ENCODE data around the gene SLC37A4.
"Not testable (repeated sequence)": the region's sequence is repeated elsewhere in the genome, so short reads cannot be mapped to it uniquely, and the experiment has no call there.

SLC37A4 gene

GRCh38 chr11:119028346-119029068, 2.2 kb downstream of the SLC37A4 start:
- H3K9me3 Mint-ChIP-seq (ENCODE audit: low read depth) = no peaks in the 10 kb centered on the region

DNA sequence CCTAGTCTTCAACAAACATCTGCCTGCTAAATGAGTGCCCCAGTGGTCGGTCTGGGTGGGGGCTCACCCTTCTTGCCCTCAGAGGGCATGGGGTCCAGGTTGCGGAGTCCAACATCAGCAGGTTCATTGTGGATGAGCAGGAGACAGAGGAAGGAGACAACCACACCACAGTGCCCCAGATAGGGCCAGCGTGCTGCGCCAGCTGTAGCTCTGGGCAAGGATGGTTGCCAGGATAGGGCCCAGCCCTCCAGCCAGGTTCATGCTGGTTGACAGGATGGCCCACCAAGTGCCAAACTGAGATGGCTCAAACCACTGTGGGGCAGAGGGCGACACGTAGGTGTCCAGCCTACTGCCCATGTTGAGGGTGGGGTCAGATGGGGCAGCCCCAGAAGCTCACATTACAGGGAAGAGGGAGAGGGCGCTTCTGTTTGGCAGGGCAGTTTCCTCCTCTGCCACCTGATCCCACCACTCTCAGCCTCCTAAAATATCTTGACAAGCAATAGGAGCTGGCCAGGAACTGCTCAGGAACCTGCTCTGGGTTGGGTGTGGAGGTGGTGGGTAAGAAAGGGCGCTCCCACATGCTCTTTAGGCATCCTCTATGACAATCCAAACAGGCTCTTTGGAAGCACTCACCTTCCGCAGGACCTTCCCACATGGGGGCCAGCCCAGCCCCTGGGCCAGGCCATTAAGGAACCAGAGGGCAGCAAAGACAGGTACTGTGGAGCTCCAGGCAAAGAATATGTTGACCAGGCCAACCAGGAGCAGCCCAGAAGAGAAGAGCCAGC, 2.9 kb downstream of the SLC37A4 start:
- no peaks in the 10 kb centered on the region for H3K9me3 Mint-ChIP-seq (ENCODE audit: low read depth)
- H3K4me3 Mint-ChIP-seq = no peak overlapping the region
- H3K27me3 Mint-ChIP-seq = no peaks in the 10 kb centered on the region
- H3K4me1 Mint-ChIP-seq (ENCODE audit: low read depth) = peaks cover 33% of the 10 kb centered on the region
- peaks cover 2% of the 10 kb centered on the region for H3K36me3 Mint-ChIP-seq
- H3K27ac Mint-ChIP-seq = peak overlapping the region; percentile 41

More at GRCh38 chr11:119028346-119029068, 2.2 kb downstream of the SLC37A4 start:
- Mint-ChIP-seq H3K36me3 (peaks cover under 1% of the 10 kb centered on the region), H3K27ac (no peak overlapping the region), H3K4me3 (no peak overlapping the region), H3K4me1 (ENCODE audit: low read depth) (peaks cover 28% of the 10 kb centered on the region), H3K27me3 (no peaks in the 10 kb centered on the region)

- H3K27ac Mint-ChIP-seq = no peak overlapping the region
- no peaks in the 10 kb centered on the region for H3K27me3 Mint-ChIP-seq
- peaks cover 35% of the 10 kb centered on the region for H3K4me1 Mint-ChIP-seq (ENCODE audit: low read depth)
- no peaks in the 10 kb centered on the region for H3K9me3 Mint-ChIP-seq (ENCODE audit: low read depth)
- no peak overlapping the region for H3K4me3 Mint-ChIP-seq
- H3K36me3 Mint-ChIP-seq = peaks cover 2% of the 10 kb centered on the region
Observed at GRCh38 chr11:119026970-119027369, 3.7 kb downstream of the SLC37A4 start.

GRCh38 chr11:119025978-119026766, 4.5 kb downstream of the SLC37A4 start:
- peaks cover 3% of the 10 kb centered on the region for H3K36me3 Mint-ChIP-seq
- H3K4me1 Mint-ChIP-seq (ENCODE audit: low read depth) = peaks cover 43% of the 10 kb centered on the region
- no peak overlapping the region for H3K27ac Mint-ChIP-seq
- no peak overlapping the region for H3K4me3 Mint-ChIP-seq
- no peaks in the 10 kb centered on the region for H3K27me3 Mint-ChIP-seq
- H3K9me3 Mint-ChIP-seq (ENCODE audit: low read depth) = no peaks in the 10 kb centered on the region

- no peak overlapping the region for H3K4me3 Mint-ChIP-seq
- no peaks in the 10 kb centered on the region for H3K27me3 Mint-ChIP-seq
- no peaks in the 10 kb centered on the region for H3K9me3 Mint-ChIP-seq (ENCODE audit: low read depth)
- peaks cover 45% of the 10 kb centered on the region for H3K4me1 Mint-ChIP-seq (ENCODE audit: low read depth)
- H3K36me3 Mint-ChIP-seq = peaks cover 4% of the 10 kb centered on the region
- no peak overlapping the region for H3K27ac Mint-ChIP-seq
Observed at GRCh38 chr11:119025541-119025940, 5.1 kb downstream of the SLC37A4 start.

DNA sequence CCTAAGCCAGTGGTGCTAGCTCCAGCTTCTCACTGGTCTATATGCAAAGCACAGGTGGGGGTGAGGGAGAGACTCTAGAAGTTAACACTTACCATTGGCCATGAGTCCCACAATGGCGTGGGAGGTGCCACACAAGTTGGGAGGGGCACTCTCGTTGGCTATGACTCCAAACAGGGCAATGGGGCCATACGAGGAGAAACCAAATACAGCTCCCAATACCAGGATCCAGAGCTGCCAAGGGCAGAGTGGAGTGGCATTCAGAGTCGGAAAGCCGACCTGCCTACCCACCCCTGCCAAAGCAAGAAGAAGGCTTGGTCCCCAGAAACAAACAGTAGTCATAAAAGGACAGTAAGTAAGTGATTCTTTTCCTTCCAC, 5.6 kb downstream of the SLC37A4 start:
- H3K36me3 Mint-ChIP-seq = peaks cover 5% of the 10 kb centered on the region
- H3K27me3 Mint-ChIP-seq = no peaks in the 10 kb centered on the region
- H3K27ac Mint-ChIP-seq = peak overlapping the region; percentile 46
- no peaks in the 10 kb centered on the region for H3K9me3 Mint-ChIP-seq (ENCODE audit: low read depth)
- peaks cover 48% of the 10 kb centered on the region for H3K4me1 Mint-ChIP-seq (ENCODE audit: low read depth)
- H3K4me3 Mint-ChIP-seq = no peak overlapping the region

- peaks cover 50% of the 10 kb centered on the region for H3K4me1 Mint-ChIP-seq (ENCODE audit: low read depth)
- peaks cover 7% of the 10 kb centered on the region for H3K36me3 Mint-ChIP-seq
- no peak overlapping the region for H3K4me3 Mint-ChIP-seq
- H3K9me3 Mint-ChIP-seq (ENCODE audit: low read depth) = no peaks in the 10 kb centered on the region
- H3K27ac Mint-ChIP-seq = peak overlapping the region; percentile 86
- H3K27me3 Mint-ChIP-seq = no peaks in the 10 kb centered on the region
Observed at GRCh38 chr11:119024430-119025098, 6.1 kb downstream of the SLC37A4 start.

DNA sequence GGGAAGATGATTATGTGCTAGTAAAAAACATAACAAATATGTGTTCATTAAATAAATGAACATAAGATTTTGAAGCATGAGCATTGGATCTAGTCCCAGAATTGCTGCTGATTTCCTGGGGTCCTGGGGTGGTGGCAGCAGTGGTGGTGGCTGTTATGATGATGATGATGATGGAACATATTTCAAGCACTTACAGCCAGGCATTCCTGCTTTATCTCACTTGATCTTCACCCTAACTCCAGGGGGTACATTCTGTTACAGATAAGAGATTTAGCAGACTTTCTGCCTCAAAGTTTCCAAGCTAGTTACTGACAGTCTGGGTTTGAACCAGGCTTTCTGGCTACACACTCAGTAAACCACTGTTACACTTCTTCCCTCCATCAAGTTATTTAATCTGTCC, 6.9 kb downstream of the SLC37A4 start:
- Mint-ChIP-seq H3K4me3 (peak overlapping the region; percentile 5), H3K36me3 (peaks cover 7% of the 10 kb centered on the region), H3K9me3 (ENCODE audit: low read depth) (no peaks in the 10 kb centered on the region), H3K27ac (peak overlapping the region; percentile 86), H3K4me1 (ENCODE audit: low read depth) (peaks cover 42% of the 10 kb centered on the region), H3K27me3 (no peaks in the 10 kb centered on the region)

DNA sequence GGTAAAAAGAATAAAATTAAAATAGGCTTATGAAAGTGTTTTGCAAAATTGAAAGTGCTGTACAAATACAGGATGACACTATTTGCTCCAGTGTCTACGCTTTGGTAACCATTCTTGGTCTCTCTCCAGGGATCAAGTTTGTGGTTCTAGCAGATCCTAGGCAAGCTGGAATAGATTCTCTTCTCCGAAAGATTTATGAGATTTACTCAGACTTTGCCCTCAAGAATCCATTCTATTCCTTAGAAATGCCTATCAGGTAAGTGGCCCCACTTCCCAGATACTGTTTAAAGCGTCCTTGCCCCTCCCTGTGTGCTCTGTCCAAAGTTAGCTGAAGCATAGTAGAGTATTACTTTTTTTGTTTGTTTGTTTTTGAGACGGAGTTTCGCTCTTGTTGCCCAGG, 9.0 kb downstream of the SLC37A4 start:
- no peaks in the 10 kb centered on the region for H3K9me3 Mint-ChIP-seq (ENCODE audit: low read depth)
- peak overlapping the region; percentile 64 for H3K27ac Mint-ChIP-seq
- H3K4me1 Mint-ChIP-seq (ENCODE audit: low read depth) = peaks cover 46% of the 10 kb centered on the region
- no peaks in the 10 kb centered on the region for H3K27me3 Mint-ChIP-seq
- H3K4me3 Mint-ChIP-seq = peak overlapping the region; percentile 62
- peaks cover 10% of the 10 kb centered on the region for H3K36me3 Mint-ChIP-seq

DNA sequence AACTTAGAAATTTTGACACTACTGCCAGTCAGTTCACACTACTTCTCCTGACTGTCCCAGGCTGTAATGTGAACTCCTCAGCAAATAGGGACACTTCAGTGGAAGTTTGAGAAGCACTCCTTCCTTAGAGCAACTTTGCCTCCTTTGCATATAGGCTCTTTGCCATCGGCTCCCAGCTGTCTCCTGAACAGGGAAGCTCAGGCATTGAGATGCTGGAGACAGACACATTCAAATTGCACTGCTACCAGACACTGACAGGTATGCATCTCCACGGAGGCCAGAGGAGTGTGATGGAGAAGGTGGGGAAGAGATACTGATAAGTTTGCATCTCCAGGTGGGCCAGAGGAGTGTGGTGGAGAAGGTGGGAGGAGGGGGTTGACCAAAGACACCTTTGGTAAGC, 10.7 kb downstream of the SLC37A4 start:
- peaks cover 63% of the 10 kb centered on the region for H3K4me1 Mint-ChIP-seq (ENCODE audit: low read depth)

GRCh38 chr11:119018074-119018938, 12.4 kb downstream of the SLC37A4 start, which contains the start of the genes RPS25 and TRAPPC4:
Gene RPS25 (minus strand): TSS chr11:119018343. CDS start chr11:119018284, 59 bp downstream.
Gene TRAPPC4 (plus strand): TSS chr11:119018766. CDS start chr11:119018796, 30 bp downstream.
- Mint-ChIP-seq H3K4me1 (ENCODE audit: low read depth) (peaks cover 56% of the 10 kb centered on the region), H3K27me3 (no peaks in the 10 kb centered on the region), H3K27ac (peak within 1 kb of the TSS; percentile 100), H3K9me3 (ENCODE audit: low read depth) (no peaks in the 10 kb centered on the region), H3K4me3 (peak within 1 kb of the TSS; percentile 99), H3K36me3 (peaks cover 21% of the 10 kb centered on the region)

More for the DNA sequence above, 10.7 kb downstream of the SLC37A4 start:
- H3K27me3 Mint-ChIP-seq = no peaks in the 10 kb centered on the region
- no peaks in the 10 kb centered on the region for H3K9me3 Mint-ChIP-seq (ENCODE audit: low read depth)
- peak overlapping the region; percentile 100 for H3K27ac Mint-ChIP-seq
- H3K36me3 Mint-ChIP-seq = peaks cover 20% of the 10 kb centered on the region
- H3K4me3 Mint-ChIP-seq = peak overlapping the region; percentile 99

DNA sequence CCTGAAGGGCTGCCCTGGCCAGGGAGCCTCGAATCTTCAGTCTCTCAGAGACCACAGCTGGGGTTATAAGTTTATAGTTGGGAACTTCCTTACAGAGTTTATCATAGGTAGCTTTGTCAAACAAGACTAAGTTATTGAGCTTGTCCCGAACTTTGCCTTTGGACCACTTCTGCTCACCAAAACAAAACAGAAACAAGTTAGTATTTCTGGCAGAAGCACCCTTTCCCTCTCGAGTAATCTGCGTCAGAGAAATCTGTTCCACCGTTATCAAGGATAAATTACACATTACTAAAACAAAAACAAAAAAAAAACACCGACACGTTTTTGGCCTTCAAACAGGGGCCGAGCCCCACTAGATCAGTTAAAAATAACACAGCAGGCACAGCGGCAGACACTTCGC, 13.3 kb downstream of the SLC37A4 start:
- H3K9me3 Mint-ChIP-seq (ENCODE audit: low read depth); H3K27me3 Mint-ChIP-seq: not testable (repeated sequence)
- H3K4me3 Mint-ChIP-seq = peak overlapping the region; percentile 99
- H3K27ac Mint-ChIP-seq = peak overlapping the region; percentile 100
- H3K36me3 Mint-ChIP-seq = peaks cover 21% of the 10 kb centered on the region
- H3K4me1 Mint-ChIP-seq (ENCODE audit: low read depth) = peaks cover 54% of the 10 kb centered on the region

DNA sequence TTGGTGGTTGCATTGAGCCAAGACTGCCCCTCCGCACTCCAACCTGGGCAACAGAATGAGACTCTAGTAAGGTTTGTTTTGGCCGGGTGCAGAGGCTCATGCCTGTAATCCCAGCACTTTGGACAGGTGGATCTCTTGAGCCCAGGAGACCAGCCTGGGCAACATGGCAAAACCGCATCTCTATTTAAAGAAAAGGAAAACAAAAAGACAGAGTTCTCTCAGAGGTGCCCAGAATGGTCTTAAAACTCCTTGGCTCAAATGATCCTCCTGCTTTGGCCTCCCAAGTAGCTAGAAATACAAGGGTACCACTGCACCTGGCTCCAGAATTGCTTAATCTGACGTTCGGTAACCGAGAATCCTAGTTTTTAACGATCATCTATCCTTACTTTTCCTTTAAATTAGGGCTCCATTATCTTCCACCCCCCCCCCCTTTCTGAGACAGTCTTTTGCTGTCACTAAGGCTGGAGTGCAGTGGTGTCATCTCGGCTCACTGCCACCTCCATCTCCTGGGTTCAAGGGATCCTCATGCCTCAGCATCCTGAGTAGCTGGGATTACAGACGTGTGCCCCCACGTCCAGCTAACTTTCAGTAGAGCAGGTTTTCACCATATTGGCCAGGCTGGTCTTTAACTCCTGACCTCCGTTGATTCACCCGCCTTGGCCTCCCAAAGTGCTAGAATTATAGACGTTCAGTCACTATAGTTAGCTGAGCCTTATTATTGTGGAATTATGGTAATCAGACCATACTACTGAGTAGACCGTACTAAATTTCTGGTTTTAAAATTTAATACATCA, 14.3 kb downstream of the SLC37A4 start:
- Mint-ChIP-seq H3K4me1 (ENCODE audit: low read depth) (peaks cover 48% of the 10 kb centered on the region), H3K4me3 (peak overlapping the region; percentile 99), H3K36me3 (peaks cover 21% of the 10 kb centered on the region), H3K27ac (peak overlapping the region; percentile 100), H3K27me3 (no peaks in the 10 kb centered on the region), H3K9me3 (ENCODE audit: low read depth) (no peaks in the 10 kb centered on the region)

Data from activated naive CD8-positive, alpha-beta T cell (primary cell).